Caki2 (cell line): Measurements from ENCODE around the gene TBX3. TPM values are rescaled to one million over a fixed set of nuclear protein-coding genes. Genes with fewer than 3 reads are reported as not detected.

ENCODE experiments used
- DNase-seq: peaks from one replicate; pipeline ENCODE4 v3.0.0-alpha.2; 2015; ENCODE audit warnings: low read depth
- in situ Hi-C: cut with HindIII; loops from 2 replicates; pipeline ENCODE4 v1.10.0; 2016; ENCODE audit warnings: low sequenced_read_pairs, low pct_unique_long_range_greater_than_20kb, mixed read lengths
- total RNA-seq: library from RNA; depleted of rRNA; stranded (reverse); fragments of >200 nt; shearing (Covaris generic); gene quantifications from 2 replicates; pipeline ENCODE4 v1.2.3, GENCODE V29; 2014; ENCODE audit warnings: low replicate concordance

TBX3 gene
- total RNA-seq, 1 experiment from 2014 or later: 1.9 TPM

DNA sequence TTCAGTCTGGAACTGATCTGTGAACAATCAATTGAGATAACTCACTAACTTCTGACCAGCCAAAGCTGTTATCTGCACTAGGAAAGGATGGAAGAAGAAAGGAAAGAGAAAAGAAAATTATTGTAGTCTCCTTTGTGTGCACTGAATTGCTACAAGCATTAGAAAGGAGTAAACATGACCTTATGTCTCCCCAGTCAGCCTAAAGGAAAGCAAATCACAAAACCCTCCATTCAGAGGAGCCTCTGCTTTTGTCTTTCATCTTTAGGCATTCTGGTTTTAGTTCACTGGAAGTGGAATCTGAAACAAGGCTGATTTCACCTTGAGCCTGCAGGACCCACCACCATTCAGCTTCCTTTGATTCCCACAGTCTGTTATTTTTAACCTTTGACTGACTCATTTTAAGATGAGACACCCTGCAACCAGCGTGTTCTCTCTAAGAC lies 26.0 kb downstream of the TBX3 start:
- DNase-seq: no peak
- in situ Hi-C loops: no loop called here

DNA sequence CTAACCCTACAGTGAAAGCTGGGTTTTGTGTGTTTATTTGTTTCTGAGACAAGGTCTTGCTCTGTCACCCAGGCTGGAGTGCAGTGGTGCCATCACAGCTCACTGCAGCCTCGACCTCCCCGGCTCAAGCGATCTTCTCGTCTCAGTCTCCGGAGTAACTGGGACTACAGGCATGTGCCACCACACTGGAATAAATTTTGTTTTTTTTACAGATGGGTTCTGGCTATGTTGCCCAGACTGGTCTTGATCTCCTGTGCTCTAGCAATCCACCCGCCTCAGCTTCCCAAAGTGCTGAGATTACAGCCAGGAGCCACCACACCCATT lies 26.4 kb downstream of the TBX3 start:
- no peak for DNase-seq
- in situ Hi-C loops: no loop called here

- in situ Hi-C loops: no loop called here
- no peak for DNase-seq
Measured at GRCh38 chr12:114656906-114657596, 26.9 kb downstream of the TBX3 start.

DNA sequence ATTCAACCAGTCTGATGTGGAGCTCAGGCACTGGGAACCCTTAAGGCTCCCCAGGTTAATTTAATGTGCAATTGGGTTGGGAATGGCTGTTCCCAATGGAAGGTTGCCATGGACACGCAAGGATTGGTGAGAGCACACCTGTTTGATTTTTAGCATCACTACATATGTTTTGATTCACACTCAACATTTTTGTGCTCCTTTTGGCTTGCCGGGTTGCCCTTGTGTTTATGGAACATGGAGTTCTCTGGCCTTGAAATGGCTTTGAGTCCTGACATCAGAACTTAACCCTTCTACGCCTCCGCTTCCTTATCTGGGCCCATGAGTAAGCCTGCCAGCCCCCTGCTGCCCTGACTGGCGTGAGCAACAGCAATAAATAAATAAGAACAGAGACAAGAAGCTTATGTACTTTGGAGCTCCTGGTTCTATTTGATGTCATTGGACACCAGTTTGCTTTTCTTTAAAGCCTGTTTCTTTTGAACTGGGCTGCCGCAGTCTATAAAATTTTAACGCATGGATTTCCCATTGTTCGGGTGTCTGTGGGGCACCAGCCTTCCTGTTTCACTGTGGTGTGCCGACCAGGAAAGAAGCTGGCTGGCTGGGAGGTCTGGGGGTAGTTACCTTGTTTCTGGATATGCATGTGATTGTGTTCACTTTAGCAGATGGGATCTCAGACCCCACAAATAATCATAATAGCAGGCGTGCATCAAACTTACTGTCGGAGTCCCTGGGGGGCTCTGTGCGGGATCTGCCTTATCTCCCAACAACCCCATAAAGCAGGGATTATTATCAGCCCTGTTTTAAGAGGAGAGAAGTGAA lies 27.8 kb downstream of the TBX3 start:
- in situ Hi-C loops: no loop called here

DNA sequence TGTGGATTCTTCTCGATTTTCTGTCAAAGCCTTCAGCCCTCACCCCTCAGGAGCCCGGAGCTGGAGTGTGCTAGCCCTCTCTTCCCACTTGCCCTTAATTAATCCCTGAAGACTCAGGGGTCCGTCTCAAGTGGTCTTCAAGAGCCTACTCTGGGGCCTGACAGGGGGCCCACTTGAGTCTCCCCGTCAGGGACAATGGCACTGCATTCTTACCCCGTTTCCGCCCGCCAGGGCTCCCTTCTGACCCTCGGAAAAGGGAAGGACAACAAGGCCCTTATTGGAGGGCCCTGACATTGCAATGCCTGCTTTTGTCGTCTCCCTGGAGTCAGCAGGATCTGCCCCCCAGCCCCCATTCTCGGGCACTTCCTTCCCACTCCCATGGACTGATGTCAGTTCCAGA lies 34.4 kb downstream of the TBX3 start:
- no peak for DNase-seq

More for the DNA sequence above, 27.8 kb downstream of the TBX3 start:
- DNase-seq: no peak

GRCh38 chr12:114648711-114649110 lies 35.3 kb downstream of the TBX3 start:
- no peak for DNase-seq
- in situ Hi-C loops: no loop called here

More for the DNA sequence above, 34.4 kb downstream of the TBX3 start:
- in situ Hi-C loops: no loop called here

DNA sequence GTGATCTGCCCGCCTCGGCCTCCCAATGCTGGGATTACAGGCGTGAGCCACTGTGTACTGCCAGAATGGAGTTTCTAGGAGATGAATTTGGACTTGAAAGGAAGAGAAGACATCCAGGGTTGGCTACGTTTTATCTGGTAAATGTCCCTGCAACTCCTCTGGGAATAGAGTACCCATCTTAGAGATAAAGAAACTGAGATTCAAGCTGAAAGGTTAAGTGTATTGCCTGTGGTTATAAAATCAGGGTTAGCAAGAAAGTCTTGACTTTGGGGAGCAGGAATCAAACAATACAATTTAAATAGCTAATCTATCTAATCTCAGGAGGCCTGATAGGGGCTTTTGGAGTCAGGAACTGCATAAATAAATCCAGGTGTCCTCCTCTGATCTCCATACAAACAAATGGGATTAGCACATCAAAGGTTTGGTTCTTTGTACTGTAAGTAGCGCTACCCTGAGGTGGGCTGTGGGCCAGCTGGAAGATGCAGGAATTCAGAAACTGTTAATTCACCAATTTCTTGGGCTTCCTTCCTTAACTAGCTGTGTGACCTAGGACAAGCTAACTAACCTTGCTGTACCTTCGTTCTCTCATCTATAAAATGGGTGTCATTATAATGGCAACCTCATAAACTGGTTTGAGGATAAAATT lies 45.1 kb downstream of the TBX3 start:
- DNase-seq: no peak
- in situ Hi-C loops: no loop called here

DNA sequence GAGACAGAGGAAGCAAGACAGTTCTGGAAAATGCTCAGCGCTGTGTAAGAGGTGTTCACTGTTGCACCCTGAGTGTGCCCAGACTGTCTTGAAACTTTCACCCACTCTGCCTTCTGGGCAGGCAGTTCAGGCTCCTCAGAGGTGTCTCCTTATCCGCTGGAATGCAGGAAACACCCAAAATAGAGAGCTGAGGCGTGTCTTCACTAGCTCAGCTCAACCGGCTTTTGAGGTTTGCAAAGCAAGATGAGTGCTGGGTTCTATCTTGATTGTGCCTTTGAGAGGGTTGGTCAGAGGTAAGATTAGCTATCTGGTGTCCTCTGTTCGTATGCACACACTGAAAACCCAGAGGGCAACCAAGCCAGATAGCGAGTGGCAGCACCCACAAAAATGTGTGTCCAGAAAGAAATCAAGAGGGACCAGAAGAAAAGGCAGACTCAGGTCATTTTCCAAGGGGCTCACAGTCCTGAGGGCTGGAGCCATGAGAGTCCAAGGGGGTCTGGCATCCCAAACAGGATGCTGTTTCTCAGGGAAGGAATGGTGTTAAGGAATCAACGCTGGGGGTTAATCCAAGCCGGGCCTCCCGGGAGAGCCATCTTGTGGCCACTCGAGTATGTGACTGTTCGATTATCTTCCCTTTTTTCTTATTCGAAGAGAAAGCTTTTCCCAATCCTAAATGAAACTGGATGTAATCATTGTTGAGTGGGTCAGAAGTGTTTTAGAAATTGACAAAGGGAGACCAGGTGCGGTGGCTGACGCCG lies 47.1 kb downstream of the TBX3 start:
- in situ Hi-C loops: no loop called here
- no peak for DNase-seq

DNA sequence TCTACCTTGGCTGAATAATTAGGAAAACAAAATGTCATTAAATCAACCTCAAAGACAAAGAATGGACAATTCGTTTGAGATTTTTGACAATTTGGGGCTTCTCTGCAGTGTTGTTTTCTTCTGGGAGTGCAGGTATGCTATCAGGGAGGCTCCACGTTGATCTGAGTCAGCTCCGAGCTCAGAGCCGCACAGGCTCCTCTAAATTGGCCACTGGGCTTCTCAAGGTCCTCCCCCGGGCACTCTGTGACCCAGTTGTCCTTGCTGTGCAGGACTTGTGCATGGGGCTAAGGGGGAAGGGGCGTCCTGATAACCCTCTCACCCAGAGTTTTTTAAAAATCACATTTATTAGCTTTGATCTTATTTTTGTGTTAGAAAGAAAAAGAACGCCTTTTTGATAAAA lies 52.7 kb downstream of the TBX3 start:
- in situ Hi-C loops: no loop called here
- DNase-seq: no peak

- DNase-seq: no peak
- in situ Hi-C loops: no loop called here
Measured at GRCh38 chr12:114628199-114628598, 55.8 kb downstream of the TBX3 start.

GRCh38 chr12:114627393-114627792 lies 56.6 kb downstream of the TBX3 start:
- DNase-seq: no peak
- in situ Hi-C loops: no loop called here

DNA sequence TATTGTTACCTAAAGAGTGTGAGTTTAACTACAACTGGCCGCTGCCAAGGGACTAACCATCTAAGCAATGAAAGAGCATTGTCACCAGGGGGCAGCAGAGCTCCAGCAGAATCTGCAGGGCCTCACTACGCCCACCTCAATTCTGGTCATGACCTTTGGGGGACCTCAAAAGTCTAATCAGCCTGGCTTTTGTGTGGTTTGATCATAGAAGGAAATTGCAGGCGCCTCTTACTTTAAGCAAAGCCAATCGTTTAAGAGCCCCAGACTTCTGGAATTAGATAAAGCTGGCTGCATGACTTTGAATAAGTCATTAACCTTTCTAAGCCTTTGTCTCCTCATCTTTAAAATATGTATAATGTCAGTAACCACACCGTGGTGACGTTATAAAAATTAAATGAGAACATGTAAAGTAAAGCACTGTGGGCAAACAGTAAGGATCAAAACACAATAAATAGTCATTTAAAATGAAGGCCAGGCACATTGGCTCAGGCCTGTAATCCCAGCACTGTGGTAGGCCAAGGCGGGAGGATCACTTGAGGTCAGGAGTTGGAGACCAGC lies 58.6 kb downstream of the TBX3 start:
- in situ Hi-C loops: no loop called here
- DNase-seq: peak; percentile 18

DNA sequence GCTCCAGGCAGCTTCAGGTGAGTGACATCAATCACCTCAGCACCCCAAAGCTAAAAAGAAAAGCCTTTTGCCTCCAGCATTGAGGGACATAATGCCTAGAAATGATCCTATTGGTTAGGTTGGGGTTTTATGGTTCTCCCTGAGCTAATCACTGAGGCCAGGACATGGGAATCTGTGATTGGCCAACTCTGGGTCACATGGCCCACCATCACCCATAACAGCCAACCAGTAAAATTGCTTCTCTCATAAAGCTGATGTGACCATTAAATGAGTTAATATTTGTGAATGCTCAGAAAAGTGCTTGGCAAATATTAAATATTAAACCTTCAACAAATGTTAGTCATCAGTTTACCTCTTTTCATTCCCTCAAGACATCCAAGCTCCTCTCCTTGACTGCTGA lies 60.2 kb downstream of the TBX3 start:
- in situ Hi-C loops: no loop called here
- DNase-seq: no peak
